DMS114 treated with DMSO at 0.1 percent for 48 hours (cell line): ENCODE results near the gene MADCAM1.

Experiments
- DNase-seq: peaks from one replicate; lab custom pipeline; 2025; ENCODE audit not compliant: unreplicated experiment; lab: John Stamatoyannopoulos, UW

MADCAM1 gene

GRCh38 chr19:507286-508203 is 11.3 kb downstream of the MADCAM1 start, which contains the start of gene TPGS1:
TSS of gene TPGS1 (plus strand) at chr19:507497. CDS start at chr19:507507, 10 bp downstream.
- peak; percentile 53 for DNase-seq

GRCh38 chr19:508204-509150 is 12.2 kb downstream of the MADCAM1 start:
- DNase-seq, result no peak

- no peak for DNase-seq
These were observed 14.4 kb downstream of the MADCAM1 start for GRCh38 chr19:510606-511100.

- DNase-seq, result no peak
These were observed 15.0 kb downstream of the MADCAM1 start for GRCh38 chr19:511101-511851.

GRCh38 chr19:512547-513365 is 16.5 kb downstream of the MADCAM1 start:
- no peak for DNase-seq

GRCh38 chr19:513368-514165 is 17.3 kb downstream of the MADCAM1 start:
- DNase-seq, result no peak

GRCh38 chr19:514166-514663 is 17.9 kb downstream of the MADCAM1 start:
- no peak for DNase-seq

- no peak for DNase-seq
These were observed 21.7 kb downstream of the MADCAM1 start for GRCh38 chr19:517721-518597.

GRCh38 chr19:518598-519231 is 22.4 kb downstream of the MADCAM1 start:
- no peak for DNase-seq

GRCh38 chr19:519449-519865 is 23.2 kb downstream of the MADCAM1 start:
- DNase-seq, result no peak

GRCh38 chr19:522726-523125 is 26.4 kb downstream of the MADCAM1 start:
- DNase-seq, result no peak

- peak; percentile 10 for DNase-seq
These were observed 27.9 kb downstream of the MADCAM1 start for GRCh38 chr19:524062-524674.

- no peak for DNase-seq
These were observed 28.7 kb downstream of the MADCAM1 start for GRCh38 chr19:525029-525428.

GRCh38 chr19:525857-526419 is 29.7 kb downstream of the MADCAM1 start:
- DNase-seq, result no peak

- no peak for DNase-seq
These were observed 34.1 kb downstream of the MADCAM1 start for GRCh38 chr19:530134-531008.
